Measurements from ENCODE around the gene ATXN7L1.
A peak's percentile ranks its signal among the peaks of the same experiment; 100 is the strongest.
"Not testable (repeated sequence)": the region's sequence is repeated elsewhere in the genome, so short reads cannot be mapped to it uniquely, and the experiment has no call there.

ATXN7L1 gene

GRCh38 chr7:105802604-105803428 is 73.6 kb downstream of the ATXN7L1 start:
- DNase-seq (ENCODE audit: low read depth) = no peak

- DNase-seq (ENCODE audit: low read depth) = no peak
Observed at GRCh38 chr7:105800849-105801534, 75.4 kb downstream of the ATXN7L1 start.

GRCh38 chr7:105800442-105800841 is 76.0 kb downstream of the ATXN7L1 start:
- DNase-seq (ENCODE audit: low read depth) = peak; percentile 61

- DNase-seq (ENCODE audit: low read depth) = no peak
Observed at GRCh38 chr7:105799677-105800076, 76.7 kb downstream of the ATXN7L1 start.

GRCh38 chr7:105799006-105799405 is 77.4 kb downstream of the ATXN7L1 start:
- no peak for DNase-seq (ENCODE audit: low read depth)

- DNase-seq (ENCODE audit: low read depth) = no peak
Observed at GRCh38 chr7:105797652-105798051, 78.7 kb downstream of the ATXN7L1 start.

GRCh38 chr7:105796365-105796764 is 80.0 kb downstream of the ATXN7L1 start:
- DNase-seq (ENCODE audit: low read depth) = peak; percentile 76

GRCh38 chr7:105794741-105795729 is 81.4 kb downstream of the ATXN7L1 start:
- DNase-seq (ENCODE audit: low read depth) = peak; percentile 79

GRCh38 chr7:105792488-105793370 is 83.7 kb downstream of the ATXN7L1 start:
- DNase-seq (ENCODE audit: low read depth) = no peak

- DNase-seq (ENCODE audit: low read depth) = no peak
Observed at GRCh38 chr7:105791926-105792325, 84.5 kb downstream of the ATXN7L1 start.

- no peak for DNase-seq (ENCODE audit: low read depth)
Observed at GRCh38 chr7:105790996-105791395, 85.4 kb downstream of the ATXN7L1 start.

- not testable (repeated sequence) for DNase-seq (ENCODE audit: low read depth)
Observed at GRCh38 chr7:105790452-105790851, 85.9 kb downstream of the ATXN7L1 start.

GRCh38 chr7:105788816-105789349 is 87.5 kb downstream of the ATXN7L1 start:
- DNase-seq (ENCODE audit: low read depth) = no peak

GRCh38 chr7:105788356-105788755 is 88.0 kb downstream of the ATXN7L1 start:
- no peak for DNase-seq (ENCODE audit: low read depth)

GRCh38 chr7:105787793-105788192 is 88.6 kb downstream of the ATXN7L1 start:
- DNase-seq (ENCODE audit: low read depth) = no peak

GRCh38 chr7:105786520-105787470 is 89.6 kb downstream of the ATXN7L1 start:
- DNase-seq (ENCODE audit: low read depth) = no peak

GRCh38 chr7:105782391-105783042 is 93.9 kb downstream of the ATXN7L1 start:
- DNase-seq (ENCODE audit: low read depth) = peak; percentile 89

GRCh38 chr7:105779856-105780780 is 96.3 kb downstream of the ATXN7L1 start:
- DNase-seq (ENCODE audit: low read depth) = no peak
